HCT116 (cell line): Measurements from ENCODE around the gene MYO3B.

Experiments
- ATF3 ChIP-seq: IDR thresholded peaks from 2 replicates; pipeline ENCODE4 v1.6.1; 2012
- CTCF ChIP-seq, 3 experiments: fragments of 200-600 bp in 1 of 3; sonication (generic) in 1 of 3; IDR thresholded peaks in 2 of 3; conservative IDR thresholded peaks in 1 of 3; 2 replicates each; pipeline ENCODE4 v1.5.1; 2012 to 2017; ENCODE audit warnings: low read depth in 2 of 3, low read length in 2 of 3, antibody characterized with exemption in 1 of 3, borderline replicate concordance in 1 of 3, control low read depth in 1 of 3, mild to moderate bottlenecking in 1 of 3, mixed read lengths in 1 of 3, mixed run types in 1 of 3, moderate library complexity in 1 of 3; ENCODE audit not compliant: insufficient read depth in 1 of 3
- JUND ChIP-seq: IDR thresholded peaks from 2 replicates; pipeline ENCODE4 v1.6.1; 2012
- POLR2A ChIP-seq: IDR thresholded peaks from 2 replicates; pipeline ENCODE4 v1.7.0; 2011; ENCODE audit warnings: borderline replicate concordance; ENCODE audit not compliant: insufficient read depth, insufficient read length; ENCODE audit errors: extremely low read depth
- ZNF274 ChIP-seq: fragments of 200-500 bp; sonication (Bioruptor generic); IDR thresholded peaks from 2 replicates; pipeline ENCODE4 v1.6.1; 2014; ENCODE audit warnings: mild to moderate bottlenecking, low read depth, low read length, inconsistent platforms

- TF ChIP-seq ATF3 (no peak), CTCF (IDR thresholded peaks at IDR 0.05 in 2 of 3, conservative IDR thresholded peaks at IDR 0.05 in 1 of 3; ENCODE audit: borderline replicate concordance in 1 of 3, insufficient read depth in 1 of 3, low read depth in 2 of 3, low read length in 2 of 3) (no peak), POLR2A (no peak), ZNF274 (no peak), JUND (no peak)
Measured at GRCh38 chr2:170238776-170239175, 60.8 kb downstream of the MYO3B start.
